CD4-positive, alpha-beta T cell treated with Interferon gamma for 1 hour (primary cell): ENCODE results near the gene OR6M1.

Experiments used
- DNase-seq: peaks from one replicate; pipeline ENCODE4 v3.0.0-alpha.2; 2020

OR6M1 gene

GRCh38 chr11:123775289-123775688, 30.9 kb downstream of the OR6M1 start:
- DNase-seq: no peak

- DNase-seq: no peak
Measured at GRCh38 chr11:123773959-123774358, 32.2 kb downstream of the OR6M1 start.

GRCh38 chr11:123773026-123773425, 33.1 kb downstream of the OR6M1 start:
- DNase-seq: no peak

- DNase-seq: no peak
Measured at GRCh38 chr11:123771664-123772063, 34.5 kb downstream of the OR6M1 start.

GRCh38 chr11:123770712-123771111, 35.4 kb downstream of the OR6M1 start:
- DNase-seq: no peak

- no peak for DNase-seq
Measured at GRCh38 chr11:123765601-123766000, 40.5 kb downstream of the OR6M1 start.

- no peak for DNase-seq
Measured at GRCh38 chr11:123762422-123762821, 43.7 kb downstream of the OR6M1 start.

- no peak for DNase-seq
Measured at GRCh38 chr11:123760894-123761293, 45.3 kb downstream of the OR6M1 start.

GRCh38 chr11:123757976-123758375, 48.2 kb downstream of the OR6M1 start:
- no peak for DNase-seq

- no peak for DNase-seq
Measured at GRCh38 chr11:123755813-123756212, 50.3 kb downstream of the OR6M1 start.
